Posterior vena cava (tissue), 2 donors: Measurements from ENCODE around the gene FSD1. TPM values are rescaled to one million over a fixed set of nuclear protein-coding genes. Genes with fewer than 3 reads are reported as not detected.
A peak's percentile ranks its signal among the peaks of the same experiment; 100 is the strongest.
"Not testable (repeated sequence)": the region's sequence is repeated elsewhere in the genome, so short reads cannot be mapped to it uniquely, and the experiment has no call there.

Experiments
- DNase-seq: peaks from one replicate; pipeline ENCODE4 v3.0.0-alpha.2; 2020; ENCODE audit warnings: low spot score
- intact Hi-C, 2 donors: fragments of 100-400 bp; cut with DNase I; formaldehyde crosslinking; loops; one replicate each; pipeline versions ENCODE4 v1.14.1 to v1.14.2; 2022 to 2023
- total RNA-seq, 2 donors: library from RNA; stranded (reverse); fragmentation: NEBNext Ultra II Directional; extraction: Animal tissue kit (Norgen Biotek cat#: 25700); gene quantifications; one replicate each; pipeline ENCODE4 v1.2.1, GENCODE V29; 2021
- donor health status: DM: yes; HTN: yes; CAD: no.
- donor health status: DM: yes; HTN: yes; CAD: no.

The FSD1 gene
- total RNA-seq, 2 donors from 2014 or later = not detected

- intact Hi-C loops = loop anchor here in 1 of 2 donors (1.0 kb wide), 1 partner anchor 52 kb away; no protein-coding TSS in a partner anchor
- DNase-seq = no peak
Observed at GRCh38 chr19:4334929-4335570, 30.7 kb downstream of the FSD1 start.

DNA sequence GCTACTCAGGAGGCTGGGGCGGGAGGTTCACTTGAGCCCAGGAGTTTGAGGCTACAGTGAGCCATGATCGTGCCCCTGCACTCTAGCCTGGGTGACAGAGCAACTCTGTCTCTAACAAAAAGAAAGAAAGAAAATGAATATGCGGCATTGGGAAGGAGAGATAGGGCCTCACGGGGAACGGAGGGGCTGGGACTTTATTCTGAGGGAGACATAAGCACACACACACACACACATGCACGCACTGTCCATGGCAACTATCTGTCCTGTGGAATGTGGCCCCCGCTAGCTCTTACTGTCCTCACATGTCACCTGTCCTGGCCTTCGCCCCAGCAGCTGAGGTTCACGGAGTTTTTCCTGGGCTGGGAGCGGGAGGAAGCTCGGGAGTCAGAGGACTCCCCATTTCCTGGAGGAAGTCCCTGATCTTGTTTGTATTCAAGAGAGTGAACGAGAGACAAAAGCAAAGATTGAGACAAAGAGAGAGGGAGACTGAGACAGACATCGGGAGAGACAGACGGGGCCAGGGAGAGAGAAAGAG, 33.6 kb downstream of the FSD1 start:
- no peak for DNase-seq

DNA sequence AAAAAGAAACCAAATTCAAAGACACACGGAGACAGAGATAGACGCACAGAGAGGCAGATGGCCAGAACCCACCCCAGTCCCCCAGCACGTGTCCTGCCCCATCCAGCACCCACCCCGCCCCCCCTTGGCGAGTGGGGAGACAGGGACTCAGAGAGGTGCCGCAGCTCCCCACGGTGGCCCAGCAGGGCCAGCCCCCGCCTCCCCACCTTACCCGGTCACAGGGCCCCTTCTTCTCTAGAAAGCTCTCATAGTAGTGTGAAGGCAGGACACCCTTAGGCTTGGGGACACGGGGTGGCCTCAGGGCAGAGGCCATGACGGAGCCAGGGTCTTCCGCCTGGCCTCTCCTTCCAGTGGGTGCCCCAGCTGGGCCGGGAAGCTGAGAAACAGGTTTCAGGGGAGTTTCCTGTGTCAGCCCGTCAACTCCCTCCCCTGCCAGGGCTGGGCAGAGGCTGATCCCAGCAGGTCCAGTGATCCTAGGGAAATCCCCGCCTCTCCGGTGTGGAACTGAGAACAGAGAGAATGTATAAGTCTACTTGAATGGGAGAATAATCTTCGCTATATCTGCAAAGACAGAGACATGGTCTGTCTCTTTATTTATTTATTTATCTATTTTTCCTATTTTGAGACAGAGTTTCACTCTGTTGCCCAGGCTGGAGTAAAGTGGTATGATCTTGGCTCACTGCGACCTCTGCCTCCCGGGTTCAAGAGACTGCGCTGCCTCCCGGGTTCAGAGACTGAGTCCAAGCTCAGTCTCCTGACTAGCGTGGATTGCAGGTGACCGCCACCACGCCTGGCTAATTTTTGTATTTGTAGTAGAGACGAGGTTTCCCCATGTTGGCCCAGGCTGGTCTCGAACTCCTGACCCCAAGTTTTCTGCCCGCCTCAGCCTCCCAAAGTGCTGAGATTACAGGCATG, 34.3 kb downstream of the FSD1 start, which contains the start of gene STAP2:
STAP2 (minus strand) TSS at position 387 of the 915 bp plus-strand sequence; CDS start at position 313, 74 bp downstream.
- intact Hi-C loops = no loop called here
- no peak for DNase-seq

More for the DNA sequence above, 33.6 kb downstream of the FSD1 start:
- intact Hi-C loops = no loop called here

GRCh38 chr19:4342314-4342614, 37.9 kb downstream of the FSD1 start:
- no peak for DNase-seq
- intact Hi-C loops = loop anchor here in 1 of 2 donors (5.0 kb wide), 1 partner anchor 60 kb away; the partner anchor contains the start of genes CHAF1A and SH3GL1

- peak; percentile 98 for DNase-seq
- intact Hi-C loops = loop anchor here in 1 of 2 donors (5.0 kb wide), 1 partner anchor 60 kb away; the partner anchor contains the start of genes CHAF1A and SH3GL1
Observed at GRCh38 chr19:4342615-4343369, 38.4 kb downstream of the FSD1 start.

DNA sequence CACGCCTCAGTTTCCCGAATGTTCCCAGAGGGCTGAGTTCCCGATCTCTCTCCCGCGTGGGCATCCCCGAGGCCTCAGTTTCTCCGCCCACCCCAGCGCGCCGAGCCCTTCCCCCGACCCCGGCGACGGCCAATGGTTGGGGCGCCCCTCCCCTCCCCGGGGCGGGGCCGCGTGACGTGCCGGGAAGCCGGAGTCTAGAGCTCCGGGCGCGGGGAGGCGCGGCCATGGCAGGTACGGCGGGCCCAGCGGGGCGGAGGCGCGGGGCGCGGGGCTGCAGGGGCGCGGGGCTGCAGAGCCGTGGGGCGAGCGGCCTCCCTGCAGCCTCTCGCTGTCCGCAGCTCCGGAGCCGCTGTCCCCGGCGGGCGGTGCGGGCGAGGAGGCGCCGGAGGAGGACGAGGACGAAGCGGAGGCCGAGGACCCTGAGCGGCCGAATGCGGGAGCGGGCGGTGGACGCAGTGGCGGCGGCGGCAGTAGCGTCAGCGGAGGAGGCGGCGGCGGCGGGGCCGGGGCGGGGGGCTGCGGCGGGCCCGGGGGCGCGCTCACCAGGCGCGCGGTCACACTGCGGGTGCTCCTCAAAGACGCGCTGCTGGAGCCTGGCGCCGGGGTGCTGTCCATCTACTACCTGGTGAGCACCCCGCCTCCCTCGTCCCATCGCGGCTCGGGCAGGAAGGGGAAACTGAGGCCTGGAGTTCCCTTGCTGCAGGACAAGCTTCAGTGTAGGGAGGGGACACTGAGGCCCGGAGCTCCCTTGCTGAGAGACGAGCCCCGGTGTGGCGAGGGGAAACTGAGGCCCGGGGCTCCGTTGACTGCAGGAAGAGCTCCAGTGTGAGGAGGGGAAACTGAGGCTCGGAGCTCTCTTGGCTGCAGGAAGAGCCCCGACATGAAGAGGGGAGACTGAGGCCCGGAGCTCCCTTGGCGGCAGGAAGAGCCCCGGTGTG, 39.2 kb downstream of the FSD1 start, which contains the start of gene MPND:
MPND (plus strand) TSS at position 193 of the 938 bp plus-strand sequence; CDS start at position 225, 32 bp downstream.
- intact Hi-C loops = loop anchor here in 1 of 2 donors (2.0 to 5.0 kb wide), 2 partner anchors 29 to 59 kb away; partner anchors contain the start of genes CHAF1A and SH3GL1
- peak; percentile 97 for DNase-seq

GRCh38 chr19:4345342-4346019, 41.1 kb downstream of the FSD1 start:
- intact Hi-C loops = loop anchor here in 1 of 2 donors (2.0 kb wide), 1 partner anchor 27 kb away; no protein-coding TSS in a partner anchor
- DNase-seq = no peak

DNA sequence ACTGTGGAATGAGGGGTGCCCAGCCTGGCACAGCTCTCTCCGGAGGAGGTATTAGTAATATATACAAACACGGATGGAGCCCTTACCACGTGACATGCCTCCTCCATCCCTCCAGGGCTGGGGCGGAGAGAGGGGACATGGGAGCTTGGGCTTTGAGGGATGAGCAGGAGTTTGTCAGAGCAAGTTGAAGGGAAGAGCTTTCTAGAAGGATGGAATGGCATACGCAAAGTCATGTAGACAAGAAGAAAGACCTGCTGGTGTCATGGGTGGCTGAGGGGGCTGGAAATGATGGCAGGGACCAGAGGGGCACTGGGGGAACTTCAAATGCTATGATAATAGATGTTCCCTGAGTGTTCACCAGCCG, 41.6 kb downstream of the FSD1 start:
- DNase-seq = no peak
- intact Hi-C loops = no loop called here

- intact Hi-C loops = no loop called here
- DNase-seq = no peak
Observed at GRCh38 chr19:4347521-4347920, 43.1 kb downstream of the FSD1 start.

DNA sequence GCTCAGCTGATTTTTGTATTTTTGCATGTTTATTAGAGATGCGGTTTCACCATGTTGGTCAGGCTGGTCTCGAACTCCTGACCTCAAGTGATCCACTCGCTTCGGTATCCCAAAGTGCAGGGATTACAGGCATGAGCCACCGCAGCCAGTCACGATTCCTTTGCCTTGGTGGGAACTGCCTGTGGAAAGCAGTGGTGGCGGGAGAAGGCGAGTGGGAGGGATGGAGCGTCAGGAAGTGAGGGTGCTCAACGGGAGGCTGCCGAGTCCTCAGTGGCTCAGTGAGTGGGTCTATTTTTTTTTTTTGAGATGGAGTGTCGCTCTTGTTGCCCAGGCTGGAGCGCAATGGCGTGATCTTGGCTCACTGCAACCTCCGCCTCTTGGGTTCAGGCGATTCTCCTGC, 44.8 kb downstream of the FSD1 start:
- intact Hi-C loops, DNase-seq: not testable (repeated sequence)

GRCh38 chr19:4350111-4350510, 45.7 kb downstream of the FSD1 start:
- DNase-seq = no peak
- intact Hi-C loops = no loop called here

DNA sequence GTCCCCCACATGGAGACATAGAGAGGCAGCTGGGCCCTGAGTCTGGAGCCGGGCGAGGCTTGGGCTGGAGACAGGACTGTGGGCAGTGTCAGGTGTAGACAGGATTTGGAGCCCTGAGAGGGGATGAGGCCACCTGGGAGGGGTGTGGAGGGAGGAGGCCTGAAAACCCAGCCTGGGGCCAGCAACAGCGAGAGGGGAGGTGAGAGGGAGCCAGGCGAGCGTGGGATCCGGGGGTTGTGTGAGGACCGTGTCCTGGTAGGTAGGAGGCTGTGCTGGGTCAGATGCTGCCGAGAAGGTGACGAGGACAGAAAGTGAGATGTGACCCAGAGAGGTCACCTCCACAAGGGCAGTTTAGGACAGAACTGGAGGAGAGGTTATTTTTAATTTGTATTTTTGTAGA, 46.3 kb downstream of the FSD1 start:
- no peak for DNase-seq
- intact Hi-C loops = no loop called here

GRCh38 chr19:4352701-4353121, 48.3 kb downstream of the FSD1 start:
- intact Hi-C loops = no loop called here
- DNase-seq = peak; percentile 75

- intact Hi-C loops = no loop called here
- no peak for DNase-seq
Observed at GRCh38 chr19:4354282-4354681, 49.9 kb downstream of the FSD1 start.

GRCh38 chr19:4354897-4355296, 50.5 kb downstream of the FSD1 start:
- intact Hi-C loops = no loop called here
- no peak for DNase-seq

DNA sequence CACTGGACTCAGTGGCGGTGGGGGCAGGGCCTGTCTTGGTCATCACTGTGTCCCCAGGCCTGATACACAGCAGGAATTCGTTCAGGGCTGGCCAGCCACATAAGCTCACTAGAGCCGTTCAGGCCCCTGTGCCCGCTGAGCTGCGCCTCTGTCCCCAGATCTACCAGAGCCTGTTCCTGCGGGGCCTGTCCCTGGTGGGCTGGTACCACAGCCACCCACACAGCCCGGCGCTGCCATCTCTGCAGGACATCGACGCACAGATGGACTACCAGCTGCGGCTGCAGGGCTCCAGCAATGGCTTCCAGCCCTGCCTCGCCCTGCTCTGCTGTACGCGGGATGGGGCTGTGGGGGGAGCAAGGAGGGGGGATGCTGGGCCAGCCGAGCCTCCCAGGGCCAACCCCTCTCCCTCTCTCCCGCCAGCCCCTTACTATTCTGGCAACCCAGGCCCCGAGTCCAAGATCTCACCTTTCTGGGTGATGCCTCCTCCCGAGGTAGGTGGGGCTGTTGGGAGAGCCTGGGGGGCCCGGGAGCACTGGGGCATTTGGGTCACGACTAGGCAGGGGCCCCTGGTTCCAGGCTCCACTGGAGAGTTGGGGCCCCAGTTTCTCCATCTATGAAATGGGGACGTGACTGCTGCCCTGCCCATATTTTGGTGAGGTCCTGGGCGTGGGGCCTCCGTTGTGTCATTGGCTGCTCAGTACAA, 52.8 kb downstream of the FSD1 start:
- intact Hi-C loops = no loop called here
- peak; percentile 71 for DNase-seq

GRCh38 chr19:4357921-4358326, 53.5 kb downstream of the FSD1 start:
- no peak for DNase-seq
- intact Hi-C loops = no loop called here
